Spleen (tissue), 7 donors: Measurements from ENCODE around the gene MALT1.

ENCODE experiments used
- POLR2A ChIP-seq, 3 donors: fragments of 450-650 bp; IDR thresholded peaks; one replicate each; pipeline ENCODE4 v1.5.1; 2017; ENCODE audit warnings: antibody characterized with exemption in 3 of 3, mild to moderate bottlenecking in 1 of 3
- TF ChIP-seq, protein P1 (sequence below), 11 experiments: fragments of 200-600 bp in 7 of 11; fragments of 450-650 bp in 4 of 11; sonication (generic) in 4 of 11; IDR thresholded peaks in 8 of 11; conservative IDR thresholded peaks in 3 of 11; 1 replicate in 7 of 11; 2 replicates in 4 of 11; pipeline versions ENCODE4 v1.4.0 to v1.8.0; 2016 to 2021; ENCODE audit warnings: antibody characterized with exemption in 11 of 11, inconsistent platforms in 4 of 11, mild to moderate bottlenecking in 1 of 11
- donor health status: DM: no; HTN: no; CAD: no; lungs with moderate emphysema.
- donor health status: DM: no; HTN: no; CAD: no.
- donor health status: DM: no; HTN: no; CAD: no.

DNA sequence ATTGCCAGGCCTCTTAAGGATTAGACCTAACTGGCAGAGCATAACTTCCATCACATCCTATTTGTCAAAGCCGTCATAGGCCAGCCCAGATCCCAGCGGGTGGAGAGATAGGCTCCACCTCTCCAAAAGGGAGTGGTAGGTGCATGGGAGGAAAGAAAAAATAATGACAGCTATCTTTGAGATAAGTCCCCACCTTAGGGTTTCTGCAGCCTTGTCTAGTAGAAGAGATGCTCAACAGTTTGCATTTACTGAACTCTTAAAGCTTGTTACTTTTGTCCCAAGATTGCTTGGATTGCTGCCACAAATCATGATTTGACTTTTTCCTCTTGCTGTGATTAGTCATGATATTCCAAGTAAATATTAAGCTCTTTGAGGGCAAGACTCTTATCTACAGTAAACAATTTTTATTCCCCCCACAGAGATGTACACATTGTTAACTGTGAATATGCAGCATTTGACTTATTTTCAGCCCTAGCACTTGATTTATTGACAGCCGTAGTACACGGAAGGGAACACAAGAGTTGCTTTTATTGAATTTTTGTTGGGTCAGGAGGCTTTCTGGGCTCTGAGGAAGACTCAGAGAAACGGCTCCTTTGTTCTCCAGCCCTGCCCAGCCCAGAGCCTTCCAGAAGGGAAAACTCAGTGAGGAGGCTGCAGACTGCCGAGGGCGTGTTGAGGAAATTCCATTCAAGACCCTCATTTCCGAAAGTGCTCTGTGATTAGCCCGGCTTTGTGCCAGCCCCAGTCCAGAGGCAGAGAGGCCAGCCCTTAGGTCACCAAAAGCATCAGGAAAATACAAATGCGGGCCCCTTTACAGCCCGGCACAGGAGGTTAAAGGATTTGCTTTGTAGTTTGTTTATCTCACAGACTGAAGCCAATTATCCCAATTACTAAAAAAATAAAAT is 118.0 kb downstream of the MALT1 start:
- TF ChIP-seq, protein P1, sequence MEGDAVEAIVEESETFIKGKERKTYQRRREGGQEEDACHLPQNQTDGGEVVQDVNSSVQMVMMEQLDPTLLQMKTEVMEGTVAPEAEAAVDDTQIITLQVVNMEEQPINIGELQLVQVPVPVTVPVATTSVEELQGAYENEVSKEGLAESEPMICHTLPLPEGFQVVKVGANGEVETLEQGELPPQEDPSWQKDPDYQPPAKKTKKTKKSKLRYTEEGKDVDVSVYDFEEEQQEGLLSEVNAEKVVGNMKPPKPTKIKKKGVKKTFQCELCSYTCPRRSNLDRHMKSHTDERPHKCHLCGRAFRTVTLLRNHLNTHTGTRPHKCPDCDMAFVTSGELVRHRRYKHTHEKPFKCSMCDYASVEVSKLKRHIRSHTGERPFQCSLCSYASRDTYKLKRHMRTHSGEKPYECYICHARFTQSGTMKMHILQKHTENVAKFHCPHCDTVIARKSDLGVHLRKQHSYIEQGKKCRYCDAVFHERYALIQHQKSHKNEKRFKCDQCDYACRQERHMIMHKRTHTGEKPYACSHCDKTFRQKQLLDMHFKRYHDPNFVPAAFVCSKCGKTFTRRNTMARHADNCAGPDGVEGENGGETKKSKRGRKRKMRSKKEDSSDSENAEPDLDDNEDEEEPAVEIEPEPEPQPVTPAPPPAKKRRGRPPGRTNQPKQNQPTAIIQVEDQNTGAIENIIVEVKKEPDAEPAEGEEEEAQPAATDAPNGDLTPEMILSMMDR (IDR thresholded peaks at IDR 0.05 in 8 of 11, conservative IDR thresholded peaks at IDR 0.05 in 3 of 11): no peak
- no peak for TF ChIP-seq POLR2A (IDR thresholded peaks at IDR 0.05)
